Hepatocyte (in vitro differentiated cells): ENCODE results near the gene MACIR.

Source experiments
- EZH2 ChIP-seq: fragments of 200-600 bp; sonication (generic); IDR thresholded peaks from 2 replicates; pipeline ENCODE4 v1.6.1; 2016; ENCODE audit warnings: antibody characterized with exemption, mild to moderate bottlenecking, borderline replicate concordance
- EZH2phosphoT487 ChIP-seq: fragments of 200-600 bp; sonication (generic); IDR thresholded peaks from one replicate; pipeline ENCODE4 v1.6.1; 2018; ENCODE audit warnings: antibody characterized with exemption, mild to moderate bottlenecking, low read depth, moderate library complexity; ENCODE audit not compliant: unreplicated experiment, severe bottlenecking
- TF ChIP-seq, protein P1 (sequence below): fragments of 200-600 bp; sonication (generic); IDR thresholded peaks from 2 replicates; pipeline ENCODE4 v1.5.1; 2016; ENCODE audit warnings: antibody characterized with exemption, mild to moderate bottlenecking; ENCODE audit not compliant: poor library complexity

DNA sequence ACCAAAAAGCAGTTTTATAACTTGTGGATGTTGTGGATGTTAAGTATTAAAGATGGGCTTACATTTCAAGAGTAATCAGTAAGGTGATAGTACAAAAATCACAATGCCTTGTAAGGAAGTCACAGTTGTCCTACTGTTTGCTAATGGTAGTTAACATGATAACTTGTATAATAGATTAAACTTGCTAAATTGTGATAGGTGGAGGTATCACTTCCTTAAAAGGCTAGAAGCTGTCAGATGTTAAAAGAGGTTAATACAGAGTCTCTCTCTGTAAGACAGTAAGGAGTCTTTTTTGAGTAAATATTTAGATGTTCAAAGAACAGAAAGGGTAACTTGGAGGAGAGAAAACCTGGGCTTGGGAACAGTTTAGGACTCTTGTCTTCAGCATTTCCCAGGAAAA, 14.2 kb upstream of the MACIR start:
- TF ChIP-seq EZH2phosphoT487, result no peak
- TF ChIP-seq, protein P1, sequence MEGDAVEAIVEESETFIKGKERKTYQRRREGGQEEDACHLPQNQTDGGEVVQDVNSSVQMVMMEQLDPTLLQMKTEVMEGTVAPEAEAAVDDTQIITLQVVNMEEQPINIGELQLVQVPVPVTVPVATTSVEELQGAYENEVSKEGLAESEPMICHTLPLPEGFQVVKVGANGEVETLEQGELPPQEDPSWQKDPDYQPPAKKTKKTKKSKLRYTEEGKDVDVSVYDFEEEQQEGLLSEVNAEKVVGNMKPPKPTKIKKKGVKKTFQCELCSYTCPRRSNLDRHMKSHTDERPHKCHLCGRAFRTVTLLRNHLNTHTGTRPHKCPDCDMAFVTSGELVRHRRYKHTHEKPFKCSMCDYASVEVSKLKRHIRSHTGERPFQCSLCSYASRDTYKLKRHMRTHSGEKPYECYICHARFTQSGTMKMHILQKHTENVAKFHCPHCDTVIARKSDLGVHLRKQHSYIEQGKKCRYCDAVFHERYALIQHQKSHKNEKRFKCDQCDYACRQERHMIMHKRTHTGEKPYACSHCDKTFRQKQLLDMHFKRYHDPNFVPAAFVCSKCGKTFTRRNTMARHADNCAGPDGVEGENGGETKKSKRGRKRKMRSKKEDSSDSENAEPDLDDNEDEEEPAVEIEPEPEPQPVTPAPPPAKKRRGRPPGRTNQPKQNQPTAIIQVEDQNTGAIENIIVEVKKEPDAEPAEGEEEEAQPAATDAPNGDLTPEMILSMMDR, result no peak
- TF ChIP-seq EZH2, result no peak
